BJ (cell line): ENCODE results near the gene GRIK1. TPM values are rescaled to one million over a fixed set of nuclear protein-coding genes. Genes with fewer than 3 reads are reported as not detected.

Source experiments
- CTCF ChIA-PET: fragments of 350-600 bp; formaldehyde crosslinking; extraction: SDS; loops from one replicate; lab custom pipeline; 2021; ENCODE audit warnings: antibody characterized with exemption, inconsistent platforms; lab: Yijun Ruan, JAX
- POLR2A ChIA-PET: fragments of 300-600 bp; sonication (Branson Sonifier 250); formaldehyde crosslinking; extraction: SDS; loops from one replicate; lab custom pipeline; 2021; ENCODE audit warnings: antibody characterized with exemption; lab: Charles Lee
- DNase-seq: peaks from one replicate; pipeline ENCODE4 v3.0.0-alpha.2; 2011; ENCODE audit warnings: low read depth
- H3K27me3 ChIP-seq: 2 replicates; pipeline ENCODE4 v1.6.0; 2011; ENCODE audit warnings: low read length; ENCODE audit not compliant: control insufficient read depth, insufficient read depth
- H3K36me3 ChIP-seq: 2 replicates; pipeline ENCODE4 v1.5.1; 2011; ENCODE audit warnings: low read length; ENCODE audit not compliant: control insufficient read depth, insufficient read depth
- H3K4me3 ChIP-seq: 2 replicates; pipeline ENCODE4 v1.5.1; 2011; ENCODE audit warnings: low read depth, mild to moderate bottlenecking, control low read depth, low read length
- polyA plus RNA-seq: library from polyadenylated mRNA; depleted of rRNA; stranded (reverse); fragments of >200 nt; gene quantifications from 2 replicates; pipeline ENCODE4 v1.2.3, GENCODE V29; 2011
- TF ChIP-seq, protein P1 (sequence below): IDR thresholded peaks from 2 replicates; pipeline ENCODE4 v1.5.1; 2011; ENCODE audit warnings: low read depth, mild to moderate bottlenecking, control low read depth, inconsistent platforms, low read length, moderate library complexity; ENCODE audit not compliant: insufficient read depth

Gene GRIK1
- polyA plus RNA-seq, 1 experiment = 0.04 TPM

DNA sequence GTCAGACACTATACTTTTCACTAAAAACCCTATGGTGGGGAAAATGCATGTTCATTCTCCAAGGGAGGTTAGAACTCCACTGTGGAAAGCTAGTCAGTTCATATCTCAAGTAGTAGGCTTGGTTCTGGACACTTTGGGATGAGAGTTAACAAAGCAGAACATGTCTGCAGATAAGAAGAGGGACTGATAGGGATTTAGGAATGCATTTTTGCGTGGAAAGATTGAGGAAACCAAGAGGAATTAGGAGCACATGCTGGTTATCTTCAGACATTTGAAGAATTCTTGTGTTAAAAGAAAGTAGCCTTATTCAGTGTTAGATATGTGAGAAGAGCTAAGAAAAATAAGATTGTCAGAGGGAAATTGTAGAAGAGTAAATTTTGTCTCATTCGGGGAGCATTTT, 1.2 kb upstream of the GRIK1 start:
- ChIA-PET POLR2A (no interaction called here), CTCF (no interaction called here)
- Histone ChIP-seq H3K27me3 (peaks cover 14% of the 10 kb centered on the region), H3K36me3 (no peaks in the 10 kb centered on the region), H3K4me3 (no peak overlapping the region)
- DNase-seq = no peak
- TF ChIP-seq, protein P1, sequence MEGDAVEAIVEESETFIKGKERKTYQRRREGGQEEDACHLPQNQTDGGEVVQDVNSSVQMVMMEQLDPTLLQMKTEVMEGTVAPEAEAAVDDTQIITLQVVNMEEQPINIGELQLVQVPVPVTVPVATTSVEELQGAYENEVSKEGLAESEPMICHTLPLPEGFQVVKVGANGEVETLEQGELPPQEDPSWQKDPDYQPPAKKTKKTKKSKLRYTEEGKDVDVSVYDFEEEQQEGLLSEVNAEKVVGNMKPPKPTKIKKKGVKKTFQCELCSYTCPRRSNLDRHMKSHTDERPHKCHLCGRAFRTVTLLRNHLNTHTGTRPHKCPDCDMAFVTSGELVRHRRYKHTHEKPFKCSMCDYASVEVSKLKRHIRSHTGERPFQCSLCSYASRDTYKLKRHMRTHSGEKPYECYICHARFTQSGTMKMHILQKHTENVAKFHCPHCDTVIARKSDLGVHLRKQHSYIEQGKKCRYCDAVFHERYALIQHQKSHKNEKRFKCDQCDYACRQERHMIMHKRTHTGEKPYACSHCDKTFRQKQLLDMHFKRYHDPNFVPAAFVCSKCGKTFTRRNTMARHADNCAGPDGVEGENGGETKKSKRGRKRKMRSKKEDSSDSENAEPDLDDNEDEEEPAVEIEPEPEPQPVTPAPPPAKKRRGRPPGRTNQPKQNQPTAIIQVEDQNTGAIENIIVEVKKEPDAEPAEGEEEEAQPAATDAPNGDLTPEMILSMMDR = no peak

DNA sequence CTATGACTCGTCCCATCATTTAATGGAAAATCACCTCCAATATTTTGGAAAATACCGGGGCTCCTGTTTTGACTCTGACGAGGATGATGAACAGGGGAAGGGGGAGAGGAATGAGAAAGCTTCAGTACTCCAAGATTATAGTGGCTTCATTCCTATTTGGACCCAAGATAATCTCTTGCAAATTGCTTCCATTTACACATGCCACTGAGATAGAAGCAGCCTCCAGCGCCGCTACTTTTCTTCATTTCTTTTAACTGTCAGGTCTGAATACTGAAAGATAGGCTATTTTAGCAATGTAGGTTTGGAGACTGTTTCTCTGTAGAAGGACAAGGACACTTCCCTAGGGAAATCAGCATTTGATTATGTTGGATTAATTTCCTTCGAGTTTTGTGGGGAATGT, 565 bp upstream of the GRIK1 start:
- DNase-seq = no peak
- POLR2A ChIA-PET = no interaction called here
- Histone ChIP-seq H3K36me3 (no peaks in the 10 kb centered on the region), H3K4me3 (no peak overlapping the region), H3K27me3 (peaks cover 14% of the 10 kb centered on the region)
- TF ChIP-seq, protein P1 = no peak
- CTCF ChIA-PET = interaction anchor here (1.2 kb wide), 1 partner anchor 17 kb away, joined by 3 read pairs; no protein-coding TSS in a partner anchor

DNA sequence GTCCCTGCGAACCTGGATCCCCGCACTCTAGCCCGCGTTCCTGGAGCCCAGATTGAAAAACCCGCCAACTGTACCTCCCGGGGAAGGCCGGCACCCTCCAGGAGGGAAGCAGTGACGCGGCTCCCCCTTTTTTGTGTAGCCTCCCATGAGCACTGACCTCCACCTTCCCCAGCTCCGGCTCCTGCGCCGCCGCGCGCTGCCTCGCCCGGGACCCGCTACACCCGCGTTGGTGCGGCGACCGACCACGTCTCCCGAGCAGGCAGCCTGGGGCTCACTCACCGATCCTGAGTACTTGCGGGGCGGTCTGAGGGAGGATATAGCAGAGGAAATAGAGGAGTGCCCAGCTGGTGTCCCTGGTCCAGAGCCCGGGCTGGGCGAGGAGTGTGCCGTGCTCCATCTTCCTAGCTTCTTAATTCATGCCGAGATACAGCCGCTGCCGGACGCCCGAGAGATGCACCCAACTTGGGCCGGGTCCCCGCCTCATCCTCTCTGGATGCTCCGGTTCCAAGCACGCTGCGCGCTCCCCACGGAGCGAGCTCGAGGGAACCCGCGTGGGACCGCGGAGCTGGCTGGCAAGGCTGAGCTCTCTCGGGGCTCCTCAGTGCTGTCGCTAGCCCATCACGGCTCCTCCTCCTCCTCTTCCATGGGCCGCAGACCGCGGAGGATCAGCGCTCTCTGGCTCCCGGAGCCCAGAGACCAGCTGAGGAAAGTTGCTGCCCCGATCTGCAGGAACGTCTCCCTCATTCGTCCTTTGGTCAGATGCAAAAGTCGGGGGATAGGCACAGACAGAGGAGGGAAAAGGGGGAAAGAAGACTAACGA, 482 bp downstream of the GRIK1 start:
- peaks cover 14% of the 10 kb centered on the region for H3K27me3 ChIP-seq
- no peaks in the 10 kb centered on the region for H3K36me3 ChIP-seq
- no peak overlapping the region for H3K4me3 ChIP-seq
- CTCF ChIA-PET = interaction anchor here (1.2 kb wide), 1 partner anchor 16 kb away, joined by 3 read pairs; no protein-coding TSS in a partner anchor
- TF ChIP-seq, protein P1 = no peak
- POLR2A ChIA-PET = no interaction called here
- DNase-seq = no peak

DNA sequence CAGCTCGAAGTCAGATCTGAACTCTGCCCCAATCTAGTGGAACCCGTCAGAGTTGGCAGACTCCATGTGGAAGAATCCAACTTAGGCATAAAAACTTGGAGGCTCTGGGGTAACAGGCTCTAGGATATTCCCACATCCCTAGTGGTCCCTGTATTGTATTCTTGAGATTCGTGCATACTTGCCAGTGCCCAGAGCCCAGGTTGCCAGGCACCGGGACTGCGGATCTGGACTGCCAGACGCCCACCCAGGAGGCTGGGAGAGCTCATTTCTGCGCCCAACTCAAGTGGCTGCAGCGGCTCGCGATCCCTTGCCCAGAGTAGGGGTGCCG, 1.1 kb downstream of the GRIK1 start:
- Histone ChIP-seq H3K4me3 (no peak overlapping the region), H3K36me3 (no peaks in the 10 kb centered on the region), H3K27me3 (peaks cover 14% of the 10 kb centered on the region)
- POLR2A ChIA-PET = no interaction called here
- DNase-seq = no peak
- CTCF ChIA-PET = no interaction called here
- TF ChIP-seq, protein P1 = no peak

DNA sequence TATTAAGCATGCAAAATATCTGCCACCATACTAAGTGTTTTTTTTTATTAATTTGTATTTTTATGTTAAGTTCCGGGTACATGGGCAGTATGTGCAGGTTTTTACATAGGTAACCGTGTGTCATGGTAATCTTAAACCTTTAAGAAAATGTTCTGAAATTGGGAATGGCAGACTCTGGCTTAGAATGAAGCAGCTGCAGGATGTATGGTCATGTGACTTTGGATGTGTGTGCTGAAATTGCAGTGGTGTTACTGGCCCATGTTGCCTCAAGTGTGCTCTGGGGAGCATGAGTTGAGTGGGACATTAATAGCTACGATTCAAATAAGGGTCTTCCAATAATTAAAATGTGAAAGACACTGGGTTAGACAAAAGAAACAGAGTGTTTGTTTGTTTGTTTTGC, 6.7 kb downstream of the GRIK1 start:
- ChIA-PET POLR2A (no interaction called here), CTCF (no interaction called here)
- no peak overlapping the region for H3K4me3 ChIP-seq
- no peaks in the 10 kb centered on the region for H3K36me3 ChIP-seq
- DNase-seq = no peak
- no peaks in the 10 kb centered on the region for H3K27me3 ChIP-seq
- TF ChIP-seq, protein P1 = no peak
